BJ (cell line): ENCODE results near the gene PLEKHS1. TPM values are rescaled to one million over a fixed set of nuclear protein-coding genes. Genes with fewer than 3 reads are reported as not detected.
"Not testable (repeated sequence)": the region's sequence is repeated elsewhere in the genome, so short reads cannot be mapped to it uniquely, and the experiment has no call there.

Experiments
- CTCF ChIA-PET: fragments of 350-600 bp; formaldehyde crosslinking; extraction: SDS; loops from one replicate; lab custom pipeline; 2021; ENCODE audit warnings: antibody characterized with exemption, inconsistent platforms; lab: Yijun Ruan, JAX
- POLR2A ChIA-PET: fragments of 300-600 bp; sonication (Branson Sonifier 250); formaldehyde crosslinking; extraction: SDS; loops from one replicate; lab custom pipeline; 2021; ENCODE audit warnings: antibody characterized with exemption; lab: Charles Lee
- DNase-seq: peaks from one replicate; pipeline ENCODE4 v3.0.0-alpha.2; 2011; ENCODE audit warnings: low read depth
- H3K27me3 ChIP-seq: 2 replicates; pipeline ENCODE4 v1.6.0; 2011; ENCODE audit warnings: low read length; ENCODE audit not compliant: control insufficient read depth, insufficient read depth
- H3K36me3 ChIP-seq: 2 replicates; pipeline ENCODE4 v1.5.1; 2011; ENCODE audit warnings: low read length; ENCODE audit not compliant: control insufficient read depth, insufficient read depth
- H3K4me3 ChIP-seq: 2 replicates; pipeline ENCODE4 v1.5.1; 2011; ENCODE audit warnings: low read depth, mild to moderate bottlenecking, control low read depth, low read length
- polyA plus RNA-seq: library from polyadenylated mRNA; depleted of rRNA; stranded (reverse); fragments of >200 nt; gene quantifications from 2 replicates; pipeline ENCODE4 v1.2.3, GENCODE V29; 2011; rRNA removed
- small RNA-seq: library from RNA; depleted of rRNA; stranded (forward); fragments of <200 nt; gene quantifications from one replicate; pipeline ENCODE3, GENCODE V24; 2012; ENCODE audit warnings: low replicate concordance, low read depth; ENCODE audit not compliant: insufficient read length
- TF ChIP-seq, protein P1 (sequence below): IDR thresholded peaks from 2 replicates; pipeline ENCODE4 v1.5.1; 2011; ENCODE audit warnings: low read depth, mild to moderate bottlenecking, control low read depth, inconsistent platforms, low read length, moderate library complexity; ENCODE audit not compliant: insufficient read depth

PLEKHS1 gene
- polyA plus RNA-seq, 1 experiment = not detected

DNA sequence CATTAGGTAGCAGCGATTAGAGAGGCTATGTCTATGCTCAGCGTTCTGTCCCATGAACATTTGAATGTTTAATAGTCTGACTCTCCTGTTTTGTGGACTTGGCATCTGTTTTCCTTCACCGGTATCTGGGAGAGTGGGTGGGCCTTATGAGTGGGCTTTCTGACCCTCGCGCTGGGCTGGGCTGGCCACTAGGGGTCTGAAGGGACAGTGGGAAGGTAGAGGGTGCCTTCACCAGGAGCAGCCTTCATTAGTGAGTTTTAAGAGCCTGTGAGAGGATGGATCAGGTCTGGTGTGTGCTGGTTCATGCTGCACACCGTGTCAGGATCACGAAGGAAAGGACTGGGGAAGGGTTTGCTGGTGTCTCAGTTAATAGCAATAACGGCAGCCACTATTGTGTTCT is 69.0 kb downstream of the PLEKHS1 start:
- TF ChIP-seq, protein P1, sequence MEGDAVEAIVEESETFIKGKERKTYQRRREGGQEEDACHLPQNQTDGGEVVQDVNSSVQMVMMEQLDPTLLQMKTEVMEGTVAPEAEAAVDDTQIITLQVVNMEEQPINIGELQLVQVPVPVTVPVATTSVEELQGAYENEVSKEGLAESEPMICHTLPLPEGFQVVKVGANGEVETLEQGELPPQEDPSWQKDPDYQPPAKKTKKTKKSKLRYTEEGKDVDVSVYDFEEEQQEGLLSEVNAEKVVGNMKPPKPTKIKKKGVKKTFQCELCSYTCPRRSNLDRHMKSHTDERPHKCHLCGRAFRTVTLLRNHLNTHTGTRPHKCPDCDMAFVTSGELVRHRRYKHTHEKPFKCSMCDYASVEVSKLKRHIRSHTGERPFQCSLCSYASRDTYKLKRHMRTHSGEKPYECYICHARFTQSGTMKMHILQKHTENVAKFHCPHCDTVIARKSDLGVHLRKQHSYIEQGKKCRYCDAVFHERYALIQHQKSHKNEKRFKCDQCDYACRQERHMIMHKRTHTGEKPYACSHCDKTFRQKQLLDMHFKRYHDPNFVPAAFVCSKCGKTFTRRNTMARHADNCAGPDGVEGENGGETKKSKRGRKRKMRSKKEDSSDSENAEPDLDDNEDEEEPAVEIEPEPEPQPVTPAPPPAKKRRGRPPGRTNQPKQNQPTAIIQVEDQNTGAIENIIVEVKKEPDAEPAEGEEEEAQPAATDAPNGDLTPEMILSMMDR = peak; percentile 5; the same call in 1 of the 2 replicates
- Histone ChIP-seq H3K36me3 (no peaks in the 10 kb centered on the region), H3K27me3 (no peaks in the 10 kb centered on the region; the same call in 1 of the 2 replicates), H3K4me3 (no peak overlapping the region)
- ChIA-PET POLR2A (no interaction called here), CTCF (interaction anchor here (0.9 kb wide), 1 partner anchor 141 kb away, joined by 3 read pairs; no protein-coding TSS in a partner anchor)
- no peak for DNase-seq

GRCh38 chr10:113821306-113821705 is 69.8 kb downstream of the PLEKHS1 start:
- H3K36me3 ChIP-seq, H3K4me3 ChIP-seq, POLR2A ChIA-PET, H3K27me3 ChIP-seq, DNase-seq: not testable (repeated sequence)
- CTCF ChIA-PET = interaction anchor here (1.7 to 2.1 kb wide), 2 partner anchors 10 to 280 kb away, joined by 4 read pairs; no protein-coding TSS in a partner anchor

GRCh38 chr10:113822174-113822573 is 70.7 kb downstream of the PLEKHS1 start:
- POLR2A ChIA-PET = no interaction called here

GRCh38 chr10:113823389-113823788 is 71.9 kb downstream of the PLEKHS1 start:
- no peaks in the 10 kb centered on the region; the same call in 1 of the 2 replicates for H3K27me3 ChIP-seq
- TF ChIP-seq, protein P1 = no peak
- H3K4me3 ChIP-seq = no peak overlapping the region
- H3K36me3 ChIP-seq = no peaks in the 10 kb centered on the region
- no peak for DNase-seq
- ChIA-PET CTCF (interaction anchor here (1.2 kb wide), 1 partner anchor 21 kb away, joined by 3 read pairs; no protein-coding TSS in a partner anchor), POLR2A (no interaction called here)

More at GRCh38 chr10:113822174-113822573, 70.7 kb downstream of the PLEKHS1 start:
- no peak overlapping the region for H3K4me3 ChIP-seq
- H3K36me3 ChIP-seq = no peaks in the 10 kb centered on the region
- TF ChIP-seq, protein P1 = no peak
- H3K27me3 ChIP-seq = no peaks in the 10 kb centered on the region; the same call in 1 of the 2 replicates
- CTCF ChIA-PET = interaction anchor here (0.6 to 2.1 kb wide), 4 partner anchors 9 to 279 kb away, joined by 3 to 4 read pairs (median 4); no protein-coding TSS in a partner anchor
- no peak for DNase-seq

GRCh38 chr10:113825791-113826190 is 74.3 kb downstream of the PLEKHS1 start:
- no peaks in the 10 kb centered on the region for H3K36me3 ChIP-seq
- TF ChIP-seq, protein P1 = no peak
- ChIA-PET CTCF (interaction anchor here (1.7 kb wide), 1 partner anchor 27 kb away, joined by 4 read pairs; no protein-coding TSS in a partner anchor), POLR2A (no interaction called here)
- DNase-seq = no peak
- H3K4me3 ChIP-seq = no peak overlapping the region
- H3K27me3 ChIP-seq = no peaks in the 10 kb centered on the region; the same call in 1 of the 2 replicates

GRCh38 chr10:113828567-113828966 is 77.1 kb downstream of the PLEKHS1 start:
- CTCF ChIA-PET, H3K4me3 ChIP-seq, H3K27me3 ChIP-seq, POLR2A ChIA-PET, DNase-seq, H3K36me3 ChIP-seq: not testable (repeated sequence)

Small RNAs within 50 kb of the gene (small RNA-seq; reads per million reads assigned to genes)
- gene RF00560 = not detected

Other genes with a start within 250 kb of the PLEKHS1 start
- 0.02 TPM in 1 of 2 replicates, not detected in the other for gene HABP2, start 198.6 kb upstream of the PLEKHS1 start, polyA plus RNA-seq
- not detected in 2 replicates for gene NRAP, start 87.6 kb upstream of the PLEKHS1 start, polyA plus RNA-seq
- 22.9 and 30.9 TPM in 2 replicates for gene CASP7, start 71.8 kb upstream of the PLEKHS1 start, polyA plus RNA-seq
- gene DCLRE1A, start 102.4 kb downstream of the PLEKHS1 start, polyA plus RNA-seq = 3.2 and 5.6 TPM in 2 replicates
- gene NHLRC2, start 103.0 kb downstream of the PLEKHS1 start, polyA plus RNA-seq = 4.2 and 8.2 TPM in 2 replicates